HG03045 (cell line): ENCODE results near the gene AJAP1.

Source experiments
- ATAC-seq: cut with Tn5 transposase; IDR thresholded peaks from one replicate; pipeline ENCODE4 v1.9.1; 2021; ENCODE audit warnings: mild to moderate bottlenecking, moderate library complexity; ENCODE audit not compliant: unreplicated experiment

The AJAP1 gene

GRCh38 chr1:4698911-4699310, 44.5 kb downstream of the AJAP1 start:
- ATAC-seq, result no peak

- ATAC-seq, result no peak
These were observed 45.2 kb downstream of the AJAP1 start for GRCh38 chr1:4699376-4700301.

GRCh38 chr1:4700801-4701200, 46.4 kb downstream of the AJAP1 start:
- ATAC-seq, result no peak

GRCh38 chr1:4701276-4701675, 46.9 kb downstream of the AJAP1 start:
- no peak for ATAC-seq

- no peak for ATAC-seq
These were observed 48.1 kb downstream of the AJAP1 start for GRCh38 chr1:4702464-4702863.

GRCh38 chr1:4702932-4703331, 48.5 kb downstream of the AJAP1 start:
- ATAC-seq, result no peak

GRCh38 chr1:4703646-4704045, 49.2 kb downstream of the AJAP1 start:
- no peak for ATAC-seq

GRCh38 chr1:4708840-4709507, 54.6 kb downstream of the AJAP1 start:
- no peak for ATAC-seq

- ATAC-seq, result no peak
These were observed 55.2 kb downstream of the AJAP1 start for GRCh38 chr1:4709641-4710040.

GRCh38 chr1:4710592-4711415, 56.4 kb downstream of the AJAP1 start:
- no peak for ATAC-seq

- ATAC-seq, result no peak
These were observed 57.2 kb downstream of the AJAP1 start for GRCh38 chr1:4711416-4712275.

GRCh38 chr1:4713669-4714068, 59.3 kb downstream of the AJAP1 start:
- no peak for ATAC-seq

- no peak for ATAC-seq
These were observed 62.0 kb downstream of the AJAP1 start for GRCh38 chr1:4716406-4716805.

- no peak for ATAC-seq
These were observed 63.7 kb downstream of the AJAP1 start for GRCh38 chr1:4718071-4718470.

- no peak for ATAC-seq
These were observed 68.7 kb downstream of the AJAP1 start for GRCh38 chr1:4723106-4723505.

- ATAC-seq, result no peak
These were observed 69.6 kb downstream of the AJAP1 start for GRCh38 chr1:4724001-4724400.

GRCh38 chr1:4724695-4725250, 70.4 kb downstream of the AJAP1 start:
- no peak for ATAC-seq

GRCh38 chr1:4725416-4725815, 71.0 kb downstream of the AJAP1 start:
- no peak for ATAC-seq

- no peak for ATAC-seq
These were observed 72.4 kb downstream of the AJAP1 start for GRCh38 chr1:4726620-4727341.
